Smooth muscle cell of the coronary artery (primary cell): Measurements from ENCODE around the gene KRTAP9-1. TPM values are rescaled to one million over a fixed set of nuclear protein-coding genes. Genes with fewer than 3 reads are reported as not detected.

ENCODE experiments used
- total RNA-seq: library from RNA; depleted of rRNA; stranded (reverse); fragments of >200 nt; gene quantifications from 2 replicates; pipeline ENCODE4 v1.2.3, GENCODE V29; 2014; ENCODE audit warnings: low replicate concordance

Gene KRTAP9-1
- not detected in 2 replicates for total RNA-seq

GRCh38 chr17:41189837-41190318 lies at the start of gene KRTAP9-1:
Gene KRTAP9-1, plus strand, starts transcription at chr17:41189887. Its CDS starts 0 bp downstream, at chr17:41189887.

GRCh38 chr17:41140360-41141131 lies 49.1 kb upstream of the KRTAP9-1 start, which contains the start of gene KRTAP4-6:
Gene KRTAP4-6, minus strand, starts transcription at chr17:41140544. Its CDS starts 57 bp downstream, at chr17:41140487.

GRCh38 chr17:41149652-41149985 lies 40.1 kb upstream of the KRTAP9-1 start, which contains the start of gene KRTAP4-5:
Gene KRTAP4-5, minus strand, starts transcription at chr17:41149825. Its CDS starts 58 bp downstream, at chr17:41149767.

GRCh38 chr17:41160648-41161047 lies 29.0 kb upstream of the KRTAP9-1 start, which contains the start of gene KRTAP4-4:
Gene KRTAP4-4, minus strand, starts transcription at chr17:41160748. Its CDS starts 57 bp downstream, at chr17:41160691.

GRCh38 chr17:41168121-41168520 lies 21.6 kb upstream of the KRTAP9-1 start, which contains the start of gene KRTAP4-3:
Gene KRTAP4-3, minus strand, starts transcription at chr17:41168221. Its CDS starts 49 bp downstream, at chr17:41168172.

GRCh38 chr17:41177727-41178271 lies 11.9 kb upstream of the KRTAP9-1 start, which contains the start of gene KRTAP4-2:
Gene KRTAP4-2, minus strand, starts transcription at chr17:41178221. Its CDS starts 57 bp downstream, at chr17:41178164.

GRCh38 chr17:41184480-41184961 lies 5.2 kb upstream of the KRTAP9-1 start, which contains the start of gene KRTAP4-1:
Gene KRTAP4-1, minus strand, starts transcription at chr17:41184911. Its CDS starts 57 bp downstream, at chr17:41184854.

GRCh38 chr17:41226598-41227095 lies 37.0 kb downstream of the KRTAP9-1 start, which contains the start of gene KRTAP9-2:
Gene KRTAP9-2, plus strand, starts transcription at chr17:41226648. Its CDS starts 7 bp downstream, at chr17:41226655.

GRCh38 chr17:41232399-41233105 lies 42.9 kb downstream of the KRTAP9-1 start, which contains the start of gene KRTAP9-3:
Gene KRTAP9-3, plus strand, starts transcription at chr17:41232449. Its CDS starts 53 bp downstream, at chr17:41232502.

GRCh38 chr17:41237949-41238437 lies 48.3 kb downstream of the KRTAP9-1 start, which contains the start of gene KRTAP9-8:
Gene KRTAP9-8, plus strand, starts transcription at chr17:41237999. Its CDS starts 53 bp downstream, at chr17:41238052.

Other genes starting within 250 kb of the KRTAP9-1 start
- gene KRT39, start 222.9 kb upstream of the KRTAP9-1 start, total RNA-seq, result 0.12 TPM in 1 of 2 replicates, not detected in the other
- not detected in 2 replicates for gene KRT40, start 205.6 kb upstream of the KRTAP9-1 start, total RNA-seq
- not detected in 2 replicates for gene KRTAP3-3, start 195.7 kb upstream of the KRTAP9-1 start, total RNA-seq
- not detected in 2 replicates for gene KRTAP3-2, start 190.0 kb upstream of the KRTAP9-1 start, total RNA-seq
- gene KRTAP3-1, start 180.8 kb upstream of the KRTAP9-1 start, total RNA-seq, result not detected in 2 replicates
- gene KRTAP1-5, start 162.7 kb upstream of the KRTAP9-1 start, total RNA-seq, result not detected in 2 replicates
- not detected in 2 replicates for gene KRTAP1-4, start 159.7 kb upstream of the KRTAP9-1 start, total RNA-seq
- gene KRTAP1-3, start 155.0 kb upstream of the KRTAP9-1 start, total RNA-seq, result not detected in 2 replicates
- not detected in 2 replicates for gene KRTAP1-1, start 148.4 kb upstream of the KRTAP9-1 start, total RNA-seq
- not detected in 2 replicates for gene KRTAP2-1, start 142.6 kb upstream of the KRTAP9-1 start, total RNA-seq
- not detected in 2 replicates for gene KRTAP2-2, start 134.7 kb upstream of the KRTAP9-1 start, total RNA-seq
- gene KRTAP2-3, start 129.8 kb upstream of the KRTAP9-1 start, total RNA-seq, result not detected in 2 replicates
- not detected in 2 replicates for gene KRTAP2-4, start 124.0 kb upstream of the KRTAP9-1 start, total RNA-seq
- not detected in 2 replicates for gene KRTAP4-7, start 105.7 kb upstream of the KRTAP9-1 start, total RNA-seq
- not detected in 2 replicates for gene KRTAP4-8, start 91.7 kb upstream of the KRTAP9-1 start, total RNA-seq
- not detected in 2 replicates for gene KRTAP4-16, start 87.7 kb upstream of the KRTAP9-1 start, total RNA-seq
- gene KRTAP4-9, start 84.5 kb upstream of the KRTAP9-1 start, total RNA-seq, result not detected in 2 replicates
- not detected in 2 replicates for gene KRTAP4-11, start 71.5 kb upstream of the KRTAP9-1 start, total RNA-seq
- gene KRTAP4-12, start 65.7 kb upstream of the KRTAP9-1 start, total RNA-seq, result not detected in 2 replicates
- not detected in 2 replicates for gene KRTAP4-6, start 49.3 kb upstream of the KRTAP9-1 start, total RNA-seq
- gene KRTAP4-5, start 40.1 kb upstream of the KRTAP9-1 start, total RNA-seq, result not detected in 2 replicates
- gene KRTAP4-4, start 29.1 kb upstream of the KRTAP9-1 start, total RNA-seq, result not detected in 2 replicates
- not detected in 2 replicates for gene KRTAP4-3, start 21.7 kb upstream of the KRTAP9-1 start, total RNA-seq
- gene KRTAP4-2, start 11.7 kb upstream of the KRTAP9-1 start, total RNA-seq, result not detected in 2 replicates
- gene KRTAP4-1, start 5.0 kb upstream of the KRTAP9-1 start, total RNA-seq, result not detected in 2 replicates
- not detected in 2 replicates for gene KRTAP9-2, start 36.8 kb downstream of the KRTAP9-1 start, total RNA-seq
- gene KRTAP9-3, start 42.6 kb downstream of the KRTAP9-1 start, total RNA-seq, result not detected in 2 replicates
- not detected in 2 replicates for gene KRTAP9-8, start 48.1 kb downstream of the KRTAP9-1 start, total RNA-seq
- not detected in 2 replicates for gene KRTAP9-4, start 59.8 kb downstream of the KRTAP9-1 start, total RNA-seq
- not detected in 2 replicates for gene KRTAP9-9, start 65.5 kb downstream of the KRTAP9-1 start, total RNA-seq
- not detected in 2 replicates for gene KRTAP9-6, start 75.5 kb downstream of the KRTAP9-1 start, total RNA-seq
- not detected in 2 replicates for gene KRTAP9-7, start 85.8 kb downstream of the KRTAP9-1 start, total RNA-seq
- not detected in 2 replicates for gene KRTAP29-1, start 113.0 kb downstream of the KRTAP9-1 start, total RNA-seq
- gene KRTAP16-1, start 119.4 kb downstream of the KRTAP9-1 start, total RNA-seq, result not detected in 2 replicates
- gene KRTAP17-1, start 125.8 kb downstream of the KRTAP9-1 start, total RNA-seq, result not detected in 2 replicates
- not detected in 2 replicates for gene KRT33A, start 160.9 kb downstream of the KRTAP9-1 start, total RNA-seq
- gene KRT33B, start 179.9 kb downstream of the KRTAP9-1 start, total RNA-seq, result not detected in 2 replicates
- gene KRT34, start 192.4 kb downstream of the KRTAP9-1 start, total RNA-seq, result under 0.01 TPM in 1 of 2 replicates, not detected in the other
- gene KRT31, start 207.7 kb downstream of the KRTAP9-1 start, total RNA-seq, result not detected in 2 replicates
- gene KRT37, start 234.7 kb downstream of the KRTAP9-1 start, total RNA-seq, result not detected in 2 replicates